H1 (cell line): Measurements from ENCODE around the gene MLLT6. TPM values are rescaled to one million over a fixed set of nuclear protein-coding genes. Genes with fewer than 3 reads are reported as not detected.
A peak's percentile ranks its signal among the peaks of the same experiment; 100 is the strongest.

Experiments used
- CTCF ChIA-PET: fragments of 300-600 bp; sonication (Branson Sonifier 250); formaldehyde crosslinking; loops from one replicate; lab custom pipeline; 2021; ENCODE audit not compliant: partially characterized antibody; lab: Charles Lee
- POLR2A ChIA-PET: fragments of 300-600 bp; sonication (Branson Sonifier 250); formaldehyde crosslinking; loops from one replicate; lab custom pipeline; 2021; ENCODE audit warnings: inconsistent platforms; ENCODE audit not compliant: partially characterized antibody; lab: Charles Lee
- DNase-seq, 2 experiments: peaks; one replicate each; pipeline versions ENCODE4 v3.0.0 to v3.0.0-alpha.2; 2010 to 2022; ENCODE audit warnings: low spot score in 2 of 2, low read depth in 1 of 2, mixed read lengths in 1 of 2
- FAIRE-seq: peaks from 2 replicates; lab custom pipeline; 2011; peaks lifted over from hg19 to GRCh38; lab: Jason Lieb, UNC
- H2AFZ ChIP-seq: 2 replicates; pipeline ENCODE4 v1.8.1; 2012; ENCODE audit warnings: low read length, inconsistent platforms
- H2AK5ac ChIP-seq: 2 replicates; pipeline ENCODE4 v1.6.1; 2013; ENCODE audit warnings: low read depth, low read length
- H2BK120ac ChIP-seq: replicated peaks from 2 replicates; pipeline ENCODE3; 2013; ENCODE audit warnings: low read depth, low read length, inconsistent platforms
- H2BK12ac ChIP-seq: 2 replicates; pipeline ENCODE4 v1.6.1; 2013; ENCODE audit warnings: low read depth, low read length
- H2BK15ac ChIP-seq: 2 replicates; pipeline ENCODE4 v1.6.1; 2013; ENCODE audit warnings: low read length
- H2BK20ac ChIP-seq: 2 replicates; pipeline ENCODE4 v1.6.1; 2013; ENCODE audit warnings: low read length
- H2BK5ac ChIP-seq: 2 replicates; pipeline ENCODE4 v1.6.1; 2013; ENCODE audit warnings: low read depth, low read length
- H3K14ac ChIP-seq: 2 replicates; pipeline ENCODE4 v1.6.1; 2013; ENCODE audit warnings: inconsistent platforms; ENCODE audit not compliant: insufficient read length
- H3K18ac ChIP-seq: 2 replicates; pipeline ENCODE4 v1.6.1; 2013; ENCODE audit warnings: low read length; ENCODE audit errors: extremely low read depth
- H3K23ac ChIP-seq: 2 replicates; pipeline ENCODE4 v1.6.1; 2013; ENCODE audit warnings: inconsistent platforms; ENCODE audit not compliant: insufficient read length
- H3K23me2 ChIP-seq: 2 replicates; pipeline ENCODE4 v1.6.1; 2013; ENCODE audit warnings: low read depth, low read length
- H3K27ac ChIP-seq: 2 replicates; pipeline ENCODE4 v1.6.1; 2011; ENCODE audit warnings: low read depth, low read length, inconsistent platforms
- H3K27me3 ChIP-seq, 4 experiments: replicated peaks in 1 of 4; 1 replicate in 1 of 4; 2 replicates in 3 of 4; pipeline versions ENCODE4 v1.6.1 to v1.8.1; 2011 to 2013; ENCODE audit warnings: low read length in 3 of 4, mild to moderate bottlenecking in 3 of 4, inconsistent platforms in 2 of 4, mixed read lengths in 2 of 4, moderate library complexity in 1 of 4; ENCODE audit not compliant: control insufficient read depth in 3 of 4, insufficient read depth in 3 of 4; ENCODE audit errors: extremely low read depth in 1 of 4
- H3K36me3 ChIP-seq, 4 experiments: 2 replicates each; pipeline versions ENCODE4 v1.6.1 to v1.8.1; 2011 to 2013; ENCODE audit warnings: mild to moderate bottlenecking in 4 of 4, low read length in 3 of 4, moderate library complexity in 2 of 4, control low read depth in 1 of 4, inconsistent platforms in 1 of 4; ENCODE audit not compliant: insufficient read depth in 4 of 4, control insufficient read depth in 2 of 4
- H3K4ac ChIP-seq: replicated peaks from 2 replicates; pipeline ENCODE3; 2013; ENCODE audit warnings: low read length, low read depth, mixed read lengths, inconsistent platforms; ENCODE audit not compliant: insufficient read length
- H3K4me1 ChIP-seq, 4 experiments: replicated peaks in 1 of 4; 1 replicate in 1 of 4; 2 replicates in 3 of 4; pipeline versions ENCODE4 v1.6.1 to v1.8.1; 2011 to 2013; ENCODE audit warnings: low read length in 3 of 4, inconsistent platforms in 2 of 4, mixed read lengths in 1 of 4; ENCODE audit not compliant: insufficient read depth in 4 of 4, control insufficient read depth in 3 of 4
- H3K4me2 ChIP-seq, 2 experiments: 2 replicates each; pipeline versions ENCODE4 v1.6.1 to v1.8.1; 2011 to 2013; ENCODE audit warnings: low read depth in 2 of 2, low read length in 2 of 2, control low read depth in 1 of 2, inconsistent platforms in 1 of 2, mild to moderate bottlenecking in 1 of 2; ENCODE audit not compliant: insufficient read depth in 1 of 2
- H3K4me3 ChIP-seq, 4 experiments: fragments of 200-600, 300-600 bp in 1 of 4; sonication (generic), shearing (Covaris generic), sonication (Bioruptor Twin) in 1 of 4; 2 replicates each; pipeline versions ENCODE4 v1.5.1 to v1.8.1; 2011 to 2016; ENCODE audit warnings: low read length in 4 of 4, low read depth in 3 of 4, control low read depth in 2 of 4, inconsistent platforms in 2 of 4, mild to moderate bottlenecking in 2 of 4, mixed read lengths in 1 of 4, moderate library complexity in 1 of 4; ENCODE audit not compliant: insufficient read depth in 2 of 4; ENCODE audit errors: extremely low read depth in 1 of 4
- H3K56ac ChIP-seq: replicated peaks from 2 replicates; pipeline ENCODE3; 2013; ENCODE audit warnings: low read depth, mild to moderate bottlenecking, mixed read lengths, low read length, inconsistent platforms; ENCODE audit not compliant: insufficient read length
- H3K79me1 ChIP-seq: 2 replicates; pipeline ENCODE4 v1.6.1; 2013; ENCODE audit warnings: low read depth, low read length, control low read depth
- H3K79me2 ChIP-seq, 2 experiments: 2 replicates each; pipeline versions ENCODE4 v1.6.1 to v1.8.1; 2012 to 2013; ENCODE audit warnings: low read length in 2 of 2, mild to moderate bottlenecking in 2 of 2, inconsistent platforms in 1 of 2; ENCODE audit not compliant: insufficient read depth in 2 of 2, control insufficient read depth in 1 of 2
- H3K9ac ChIP-seq, 4 experiments: replicated peaks in 1 of 4; 1 replicate in 1 of 4; 2 replicates in 3 of 4; pipeline versions ENCODE4 v1.6.1 to v1.8.1; 2011 to 2013; ENCODE audit warnings: low read depth in 3 of 4, low read length in 3 of 4, control low read depth in 2 of 4, mild to moderate bottlenecking in 2 of 4, moderate library complexity in 2 of 4, inconsistent platforms in 1 of 4; ENCODE audit errors: extremely low read depth in 1 of 4
- H3K9me3 ChIP-seq, 2 experiments: 2 replicates each; pipeline versions ENCODE4 v1.6.1 to v1.8.1; 2012 to 2013; ENCODE audit warnings: mild to moderate bottlenecking in 2 of 2, moderate library complexity in 2 of 2, control low read depth in 1 of 2, inconsistent platforms in 1 of 2, low read depth in 1 of 2, low read length in 1 of 2, mixed read lengths in 1 of 2; ENCODE audit not compliant: insufficient read depth in 2 of 2
- H4K20me1 ChIP-seq, 2 experiments: replicated peaks in 1 of 2; 2 replicates each; pipeline versions ENCODE3 to v1.8.1; 2011 to 2013; ENCODE audit warnings: inconsistent platforms in 2 of 2, low read length in 2 of 2, mild to moderate bottlenecking in 1 of 2; ENCODE audit not compliant: insufficient read depth in 2 of 2, control insufficient read depth in 1 of 2
- H4K5ac ChIP-seq: 2 replicates; pipeline ENCODE4 v1.6.1; 2013; ENCODE audit warnings: low read length, low read depth, mixed read lengths, inconsistent platforms; ENCODE audit not compliant: insufficient read length
- H4K8ac ChIP-seq: 2 replicates; pipeline ENCODE4 v1.8.0; 2013; ENCODE audit warnings: mild to moderate bottlenecking, moderate library complexity, low read length, inconsistent platforms; ENCODE audit not compliant: insufficient read depth; ENCODE audit errors: extremely low read depth
- H4K91ac ChIP-seq: replicated peaks from 2 replicates; pipeline ENCODE3; 2013; ENCODE audit warnings: low read length, mixed read lengths, inconsistent platforms; ENCODE audit not compliant: insufficient read length
- BACH1 ChIP-seq: IDR thresholded peaks from 2 replicates; pipeline ENCODE4 v1.6.1; 2012; ENCODE audit warnings: low read length, improper control_type of control experiment
- BRCA1 ChIP-seq: IDR thresholded peaks from 2 replicates; pipeline ENCODE4 v1.6.1; 2012; ENCODE audit warnings: low read depth, low read length, improper control_type of control experiment
- CTBP2 ChIP-seq: IDR thresholded peaks from 2 replicates; pipeline ENCODE4 v1.7.0; 2011; ENCODE audit warnings: borderline replicate concordance, mild to moderate bottlenecking, moderate library complexity, mixed read lengths, low read length; ENCODE audit not compliant: insufficient read depth, insufficient read length
- GABPA ChIP-seq: IDR thresholded peaks from 2 replicates; pipeline ENCODE4 v1.6.1; 2011; ENCODE audit warnings: mild to moderate bottlenecking, low read length, moderate library complexity, borderline replicate concordance; ENCODE audit not compliant: insufficient read depth
- POLR2AphosphoS5 ChIP-seq: IDR thresholded peaks from 2 replicates; pipeline ENCODE4 v1.6.1; 2011; ENCODE audit warnings: low read depth, low read length
- RFX5 ChIP-seq: IDR thresholded peaks from 2 replicates; pipeline ENCODE4 v1.6.1; 2011; ENCODE audit warnings: low read depth, low read length, improper control_type of control experiment, borderline replicate concordance
- SP2 ChIP-seq: IDR thresholded peaks from 2 replicates; pipeline ENCODE4 v1.6.1; 2012; ENCODE audit warnings: mild to moderate bottlenecking, low read length, inconsistent platforms
- SRF ChIP-seq: IDR thresholded peaks from 2 replicates; pipeline ENCODE4 v1.6.1; 2011; ENCODE audit warnings: mild to moderate bottlenecking, low read depth, low read length, moderate library complexity
- WGBS, 2 experiments: shearing (Covaris generic) in 1 of 2; methylation state at CpG; one replicate each; pipeline versions ENCODE4 v1.1.6 to v1.1.7; 2013 to 2015; ENCODE audit warnings: low lambda C conversion rate in 2 of 2, mixed read lengths in 2 of 2, inconsistent platforms in 1 of 2, low coverage in 1 of 2, missing lambda C conversion rate in 1 of 2; ENCODE audit not compliant: insufficient replicate concordance in 2 of 2, insufficient coverage in 1 of 2, insufficient read length in 1 of 2; ENCODE audit errors: extremely low coverage in 1 of 2, missing lambda C conversion rate in 1 of 2; 5-methylcytosine and 5-hydroxymethylcytosine counted together
- polyA plus RNA-seq, 7 experiments: library from polyadenylated mRNA; depleted of rRNA in 3 of 7; stranded (reverse) in 5 of 7; unstranded in 2 of 7; fragments of >200 nt in 5 of 7; fragments of 200-250 nt in 2 of 7; gene quantifications; 1 replicate in 5 of 7; 2 replicates in 1 of 7; 4 replicates in 1 of 7; pipeline versions ENCODE4 v1.2.1 to v1.2.3, GENCODE V29; 2011 to 2013; ENCODE audit warnings: missing spikeins in 2 of 7, mixed read lengths in 2 of 7
- total RNA-seq: library from RNA; stranded (reverse); fragmentation: NEBNext Ultra II Directional; extraction: Animal tissue kit (Norgen Biotek cat#: 25700); gene quantifications from 2 replicates; pipeline ENCODE4 v1.2.1, GENCODE V29; 2021
- TF ChIP-seq, protein P1 (sequence below): IDR thresholded peaks from 2 replicates; pipeline ENCODE4 v1.6.1; 2011; ENCODE audit warnings: low read length, improper control_type of control experiment

Gene MLLT6
- total and polyA plus RNA-seq, 2 of the 8 experiments (the other 6 are each of a cell fraction or from before 2014, with no cell fraction given) = 6.5 to 8.0 TPM

DNA sequence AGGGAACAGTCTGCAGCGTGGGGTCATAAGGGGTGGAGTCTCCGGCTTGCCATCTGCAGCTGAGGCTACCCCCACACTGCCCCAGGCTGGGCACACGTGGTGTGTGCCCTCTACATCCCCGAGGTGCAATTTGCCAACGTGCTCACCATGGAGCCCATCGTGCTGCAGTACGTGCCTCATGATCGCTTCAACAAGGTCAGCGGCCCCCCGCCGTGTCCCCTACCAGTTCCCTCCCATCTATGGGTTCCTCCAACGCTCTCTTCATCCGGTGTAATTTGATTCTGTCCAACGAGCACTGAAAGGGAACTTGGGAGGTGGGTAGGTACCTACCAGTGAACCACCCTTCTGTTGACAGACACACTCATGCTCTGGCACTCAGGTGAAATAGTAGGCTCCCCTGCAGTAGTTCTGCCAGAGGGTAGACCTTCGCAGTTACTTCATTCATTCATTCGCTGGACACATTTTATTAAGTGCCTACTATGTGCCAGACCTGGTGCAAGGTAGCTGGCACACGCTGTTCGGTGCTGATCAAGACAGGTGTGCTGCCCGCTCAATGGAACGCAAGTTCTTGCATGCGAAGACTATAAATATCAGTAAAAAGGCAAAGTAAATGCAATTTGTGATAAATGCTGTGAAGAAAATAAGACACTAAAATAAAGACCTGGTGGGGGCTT is 2.7 kb downstream of the MLLT6 start:
- H3K23me2 ChIP-seq = peaks cover 24% of the 10 kb centered on the region
- TF ChIP-seq GABPA (no peak), SRF (no peak), CTBP2 (no peak), BACH1 (no peak), SP2 (no peak), RFX5 (no peak), BRCA1 (no peak), POLR2AphosphoS5 (no peak)
- TF ChIP-seq, protein P1, sequence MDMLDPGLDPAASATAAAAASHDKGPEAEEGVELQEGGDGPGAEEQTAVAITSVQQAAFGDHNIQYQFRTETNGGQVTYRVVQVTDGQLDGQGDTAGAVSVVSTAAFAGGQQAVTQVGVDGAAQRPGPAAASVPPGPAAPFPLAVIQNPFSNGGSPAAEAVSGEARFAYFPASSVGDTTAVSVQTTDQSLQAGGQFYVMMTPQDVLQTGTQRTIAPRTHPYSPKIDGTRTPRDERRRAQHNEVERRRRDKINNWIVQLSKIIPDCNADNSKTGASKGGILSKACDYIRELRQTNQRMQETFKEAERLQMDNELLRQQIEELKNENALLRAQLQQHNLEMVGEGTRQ = no peak
- TF ChIP-seq, all 59 proteins: peak for 0
- Histone ChIP-seq H3K4me3 (peak overlapping the region in 1 of 4 experiments; percentile 1; a peak in 3 of 8 replicates), H4K5ac (no peak overlapping the region), H3K27ac (no peak overlapping the region), H3K23ac (no peak overlapping the region), H3K27me3 (peaks cover 8 to 57% (median 39%) of the 10 kb centered on the region in 4 experiments), H4K8ac (no peak overlapping the region; the same call in 1 of the 2 replicates), H3K79me2 (no peaks in the 10 kb centered on the region), H3K9ac (no peak overlapping the region), H3K18ac (no peak overlapping the region), H2BK20ac (no peak overlapping the region), H3K79me1 (no peaks in the 10 kb centered on the region), H2BK120ac (no peak overlapping the region), H2AFZ (no peak overlapping the region), H3K4me2 (peak overlapping the region; percentile 33 to 81; a peak in 2 of 4 replicates), H4K91ac (no peak overlapping the region), H2BK5ac (no peak overlapping the region), H2AK5ac (no peak overlapping the region; the same call in 1 of the 2 replicates), H4K20me1 (peaks cover 5 to 10% of the 10 kb centered on the region in 2 experiments), H3K14ac (no peak overlapping the region), H2BK12ac (0 out of 2 replicates have a peak overlapping the region, but pooled peaks have one; percentile 90), H3K4me1 (peaks cover 7 to 38% (median 27%) of the 10 kb centered on the region in 4 experiments), H3K9me3 (no peaks in the 10 kb centered on the region), H3K36me3 (no peaks in the 10 kb centered on the region), H3K4ac (no peak overlapping the region), H3K56ac (no peak overlapping the region), H2BK15ac (0 out of 2 replicates have a peak overlapping the region, but pooled peaks have one; percentile 88)
- no peak for DNase-seq
- ChIA-PET POLR2A (interaction anchor here (1.1 to 4.5 kb wide), 6 partner anchors 8 to 144 kb away, joined by 3 to 38 read pairs (median 4); partner anchors contain the start of gene PSMB3), CTCF (interaction anchor here (0.7 to 3.4 kb wide), 11 partner anchors 8 to 149 kb away, joined by 3 to 30 read pairs (median 6); no protein-coding TSS in a partner anchor)
- whole genome bisulfite sequencing, 2 experiments = 71% methylated on average over 21 of the region's 21 CpGs; no CpG with 5 or more reads in 1 of the 2 experiments
- no peak for FAIRE-seq
